ENCODE results near the gene USP7. TPM values are rescaled to one million over a fixed set of nuclear protein-coding genes. Genes with fewer than 3 reads are reported as not detected.
A peak's percentile ranks its signal among the peaks of the same experiment; 100 is the strongest.

The USP7 gene
- polyA plus RNA-seq, 1 experiment, result 17.2 TPM

DNA sequence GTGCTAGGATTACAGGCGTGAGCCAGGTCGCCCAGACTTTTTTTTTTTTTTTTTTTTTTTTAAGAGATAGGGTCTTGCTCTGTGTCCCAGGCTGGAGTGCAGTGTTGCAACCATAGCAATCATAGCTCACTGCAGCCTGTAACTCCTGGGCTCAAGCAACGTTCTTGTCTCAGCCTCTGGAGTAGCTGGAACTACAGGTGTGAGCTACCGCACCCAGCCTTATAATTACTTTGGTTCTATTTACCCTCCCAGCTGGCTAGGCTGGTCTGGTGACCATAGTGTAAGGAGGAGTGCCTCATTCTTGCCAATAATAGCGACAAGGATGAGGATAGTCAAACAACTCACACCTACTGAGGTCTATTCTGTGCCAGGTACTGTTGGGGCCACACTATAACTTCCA is 39.6 kb upstream of the USP7 start:
- ChIA-PET POLR2A (interaction anchor here (0.6 kb wide), 1 partner anchor 13 kb away, joined by 4 read pairs; no protein-coding TSS in a partner anchor), CTCF (interaction anchor here (0.6 to 1.5 kb wide), 4 partner anchors 9 to 286 kb away, joined by 3 to 7 read pairs (median 4); no protein-coding TSS in a partner anchor)
- Histone ChIP-seq H3K27me3 (ENCODE audit: control insufficient read depth, insufficient read depth, low read length) (no peaks in the 10 kb centered on the region), H3K4me3 (ENCODE audit: low read depth, low read length) (no peak overlapping the region), H3K36me3 (ENCODE audit: control insufficient read depth, insufficient read depth, low read length) (no peaks in the 10 kb centered on the region)
- TF ChIP-seq, protein P1, sequence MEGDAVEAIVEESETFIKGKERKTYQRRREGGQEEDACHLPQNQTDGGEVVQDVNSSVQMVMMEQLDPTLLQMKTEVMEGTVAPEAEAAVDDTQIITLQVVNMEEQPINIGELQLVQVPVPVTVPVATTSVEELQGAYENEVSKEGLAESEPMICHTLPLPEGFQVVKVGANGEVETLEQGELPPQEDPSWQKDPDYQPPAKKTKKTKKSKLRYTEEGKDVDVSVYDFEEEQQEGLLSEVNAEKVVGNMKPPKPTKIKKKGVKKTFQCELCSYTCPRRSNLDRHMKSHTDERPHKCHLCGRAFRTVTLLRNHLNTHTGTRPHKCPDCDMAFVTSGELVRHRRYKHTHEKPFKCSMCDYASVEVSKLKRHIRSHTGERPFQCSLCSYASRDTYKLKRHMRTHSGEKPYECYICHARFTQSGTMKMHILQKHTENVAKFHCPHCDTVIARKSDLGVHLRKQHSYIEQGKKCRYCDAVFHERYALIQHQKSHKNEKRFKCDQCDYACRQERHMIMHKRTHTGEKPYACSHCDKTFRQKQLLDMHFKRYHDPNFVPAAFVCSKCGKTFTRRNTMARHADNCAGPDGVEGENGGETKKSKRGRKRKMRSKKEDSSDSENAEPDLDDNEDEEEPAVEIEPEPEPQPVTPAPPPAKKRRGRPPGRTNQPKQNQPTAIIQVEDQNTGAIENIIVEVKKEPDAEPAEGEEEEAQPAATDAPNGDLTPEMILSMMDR (IDR thresholded peaks at IDR 0.05; ENCODE audit: insufficient read depth, low read depth, low read length), result no peak
- DNase-seq (ENCODE audit: low read depth), result no peak

DNA sequence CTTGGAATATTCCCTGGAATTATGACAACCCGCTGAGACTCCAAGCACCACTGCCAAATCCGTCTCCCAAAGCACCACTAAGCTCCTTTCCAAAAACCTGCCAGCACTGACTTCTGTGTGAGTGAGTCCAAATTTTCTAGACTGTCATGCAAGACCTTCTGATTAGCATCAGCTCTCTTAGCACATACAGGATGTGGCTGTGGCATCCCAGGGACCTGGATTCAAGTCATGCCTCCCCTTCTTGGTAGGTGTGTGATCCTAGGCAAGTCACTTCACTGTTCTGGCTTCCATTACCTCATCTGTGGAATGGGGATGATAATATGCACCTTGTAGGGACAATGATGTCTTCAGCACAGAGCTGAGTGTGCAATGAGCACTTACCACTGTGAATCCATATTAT is 38.3 kb upstream of the USP7 start:
- POLR2A ChIA-PET, result interaction anchor here (0.6 kb wide), 1 partner anchor 1037 kb away, joined by 4 read pairs; no protein-coding TSS in a partner anchor
- CTCF ChIA-PET, result interaction anchor here (1.1 kb wide), 1 partner anchor 8 kb away, joined by 3 read pairs; no protein-coding TSS in a partner anchor
- no peak for DNase-seq (ENCODE audit: low read depth)

DNA sequence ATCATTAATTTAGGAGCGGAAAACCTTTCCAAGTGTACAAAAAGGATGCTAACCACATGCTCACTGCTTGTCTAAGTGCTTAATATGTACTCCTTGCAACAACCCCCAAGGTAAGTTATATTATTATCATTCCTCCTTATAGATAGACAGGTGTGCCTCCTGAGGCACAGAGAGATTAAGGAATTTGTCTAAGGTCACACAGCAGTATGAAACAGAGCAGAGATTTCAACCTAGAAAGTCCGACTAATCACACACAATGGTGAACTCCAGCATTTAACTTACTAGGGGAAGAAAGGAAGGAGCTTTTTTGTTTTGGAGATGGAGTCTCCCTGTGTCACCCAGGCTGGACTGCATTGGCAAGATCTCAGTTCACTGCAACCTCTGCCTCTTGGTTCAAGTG is 37.0 kb upstream of the USP7 start:
- no peak overlapping the region for H3K4me3 ChIP-seq (ENCODE audit: low read depth, low read length)
- no peaks in the 10 kb centered on the region for H3K27me3 ChIP-seq (ENCODE audit: control insufficient read depth, insufficient read depth, low read length)
- DNase-seq (ENCODE audit: low read depth), result no peak
- POLR2A ChIA-PET, result no interaction called here
- CTCF ChIA-PET, result interaction anchor here (0.8 to 3.9 kb wide), 2 partner anchors 8 to 17 kb away, joined by 3 to 29 read pairs; no protein-coding TSS in a partner anchor
- no peaks in the 10 kb centered on the region for H3K36me3 ChIP-seq (ENCODE audit: control insufficient read depth, insufficient read depth, low read length)
- TF ChIP-seq, protein P1 (IDR thresholded peaks at IDR 0.05; ENCODE audit: insufficient read depth, low read depth, low read length), result no peak

More for the DNA sequence above, 38.3 kb upstream of the USP7 start:
- Histone ChIP-seq H3K27me3 (ENCODE audit: control insufficient read depth, insufficient read depth, low read length) (no peaks in the 10 kb centered on the region), H3K4me3 (ENCODE audit: low read depth, low read length) (no peak overlapping the region), H3K36me3 (ENCODE audit: control insufficient read depth, insufficient read depth, low read length) (no peaks in the 10 kb centered on the region)
- TF ChIP-seq, protein P1 (IDR thresholded peaks at IDR 0.05; ENCODE audit: insufficient read depth, low read depth, low read length), result no peak

DNA sequence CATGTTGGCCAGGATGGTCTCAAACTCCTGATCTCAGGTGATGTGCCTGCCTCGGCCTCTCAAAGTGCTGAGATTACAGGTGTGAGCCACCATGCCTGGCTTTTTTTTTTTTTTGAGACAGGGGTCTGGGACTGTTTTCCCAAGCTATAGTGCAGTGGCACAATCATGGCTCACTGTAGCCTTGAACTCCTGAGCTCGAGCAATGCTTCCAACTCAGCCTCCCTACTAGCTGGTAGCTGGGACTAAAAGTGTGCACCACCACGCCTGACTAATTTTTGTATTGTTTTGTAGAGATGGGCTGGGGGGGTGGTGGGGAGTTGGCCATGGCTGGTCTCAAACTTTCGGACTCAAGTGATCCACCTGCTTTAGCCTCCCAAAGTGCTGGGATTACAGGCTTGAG is 36.1 kb upstream of the USP7 start:
- Histone ChIP-seq H3K36me3 (ENCODE audit: control insufficient read depth, insufficient read depth, low read length) (no peaks in the 10 kb centered on the region), H3K4me3 (ENCODE audit: low read depth, low read length) (no peak overlapping the region), H3K27me3 (ENCODE audit: control insufficient read depth, insufficient read depth, low read length) (no peaks in the 10 kb centered on the region)
- ChIA-PET CTCF (interaction anchor here (3.9 kb wide), 1 partner anchor 9 kb away, joined by 29 read pairs; no protein-coding TSS in a partner anchor), POLR2A (no interaction called here)
- TF ChIP-seq, protein P1 (IDR thresholded peaks at IDR 0.05; ENCODE audit: insufficient read depth, low read depth, low read length), result no peak
- no peak for DNase-seq (ENCODE audit: low read depth)

DNA sequence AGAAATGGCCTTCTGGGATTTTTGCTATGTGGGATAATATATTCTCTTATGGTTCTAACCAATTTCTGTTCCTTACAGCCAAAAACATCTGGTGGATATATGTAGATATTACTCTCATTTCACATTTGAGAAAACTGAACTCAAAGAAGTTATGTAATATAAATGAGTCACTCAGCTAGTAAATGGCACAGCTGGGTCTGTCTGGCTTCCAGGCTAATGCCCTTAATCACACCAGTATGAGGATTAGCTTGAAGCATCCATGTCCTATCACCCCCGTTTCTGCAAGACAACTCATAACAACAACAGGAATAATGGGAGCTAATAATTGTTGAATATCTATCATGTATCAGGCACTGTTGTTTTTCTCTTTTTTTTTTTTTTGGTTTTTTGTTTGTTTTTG is 34.4 kb upstream of the USP7 start:
- TF ChIP-seq, protein P1 (IDR thresholded peaks at IDR 0.05; ENCODE audit: insufficient read depth, low read depth, low read length), result no peak
- Histone ChIP-seq H3K27me3 (ENCODE audit: control insufficient read depth, insufficient read depth, low read length) (no peaks in the 10 kb centered on the region), H3K4me3 (ENCODE audit: low read depth, low read length) (no peak overlapping the region), H3K36me3 (ENCODE audit: control insufficient read depth, insufficient read depth, low read length) (no peaks in the 10 kb centered on the region)
- peak; percentile 25 for DNase-seq (ENCODE audit: low read depth)
- ChIA-PET CTCF (interaction anchor here (3.9 kb wide), 1 partner anchor 11 kb away, joined by 29 read pairs; no protein-coding TSS in a partner anchor), POLR2A (no interaction called here)
